Activated CD4-positive, alpha-beta T cell treated with anti-CD3 and anti-CD28 coated beads, Interleukin-2, amount 10 ng/mL, durations not matched to agents 7 days and 5 days (primary cell): Measurements from ENCODE around the gene RAD51B. TPM values are rescaled to one million over a fixed set of nuclear protein-coding genes. Genes with fewer than 3 reads are reported as not detected.

Source experiments
- CTCF ChIA-PET: fragments of 350-600 bp; sonication (Branson Sonifier 250); formaldehyde crosslinking; loops from one replicate; lab custom pipeline; 2021; ENCODE audit warnings: antibody characterized with exemption; lab: Charles Lee
- POLR2A ChIA-PET: fragments of 350-600 bp; sonication (Branson Sonifier 250); formaldehyde crosslinking; loops from one replicate; lab custom pipeline; 2021; ENCODE audit warnings: antibody characterized with exemption; lab: Charles Lee
- DNase-seq: peaks from one replicate; pipeline ENCODE4 v3.0.0-alpha.2; 2020
- H3K27ac Mint-ChIP-seq: one replicate; pipeline ENCODE4 v1.8.0; 2021; ENCODE audit warnings: mild to moderate bottlenecking, moderate library complexity, mixed read lengths
- H3K27me3 Mint-ChIP-seq: one replicate; pipeline ENCODE4 v1.8.0; 2021; ENCODE audit warnings: mixed read lengths
- H3K36me3 Mint-ChIP-seq: one replicate; pipeline ENCODE4 v1.8.0; 2021; ENCODE audit warnings: low read depth, mixed read lengths
- H3K4me1 Mint-ChIP-seq: one replicate; pipeline ENCODE4 v1.8.0; 2021; ENCODE audit warnings: mixed read lengths
- H3K4me3 Mint-ChIP-seq: one replicate; pipeline ENCODE4 v1.8.0; 2021; ENCODE audit warnings: mild to moderate bottlenecking, moderate library complexity, mixed read lengths
- H3K9me3 Mint-ChIP-seq: one replicate; pipeline ENCODE4 v1.8.0; 2021; ENCODE audit warnings: mixed read lengths
- total RNA-seq, 2 experiments: library from RNA; stranded (reverse); gene quantifications; one replicate each; pipeline ENCODE4 v1.2.3, GENCODE V29; 2021

Gene RAD51B
- total RNA-seq, 2 experiments from 2014 or later, result 20.6 to 30.3 TPM

DNA sequence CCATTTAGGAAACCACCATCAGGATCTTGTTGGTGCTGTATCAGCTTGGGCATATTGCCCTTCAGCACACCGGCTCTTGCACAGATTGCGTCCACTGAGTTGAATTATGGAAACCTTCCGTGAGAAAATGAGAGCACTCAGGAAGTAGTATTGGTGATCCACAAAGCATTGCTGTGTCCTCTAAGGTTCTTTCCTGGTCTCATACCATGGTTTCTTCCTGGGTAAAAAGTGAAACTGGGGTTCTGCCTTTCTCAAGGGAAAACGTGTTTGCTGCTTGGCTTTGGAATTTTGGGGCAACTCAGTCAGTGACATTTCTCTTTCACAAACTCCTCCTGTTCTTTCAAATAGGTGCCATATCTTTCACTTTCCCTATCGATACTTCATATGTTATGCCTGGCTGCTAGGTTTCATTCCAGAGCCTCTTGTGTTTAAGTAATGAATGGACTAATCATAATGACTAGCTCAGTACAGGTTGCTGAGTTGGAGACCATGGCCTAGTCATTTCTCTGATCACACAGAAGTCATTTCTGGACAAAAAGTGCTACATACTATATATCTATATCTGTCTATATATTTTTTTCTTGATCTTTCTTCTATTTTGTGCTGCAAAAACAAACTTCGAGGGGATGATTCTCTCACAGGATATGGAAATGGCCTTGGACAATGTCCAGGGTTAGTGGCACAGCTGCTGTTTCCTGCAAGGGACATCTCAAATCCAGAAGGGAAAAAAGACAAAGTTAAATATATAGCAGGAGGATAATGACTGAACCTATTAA, 549.9 kb downstream of the RAD51B start:
- peaks cover 11% of the 10 kb centered on the region for H3K9me3 Mint-ChIP-seq
- H3K36me3 Mint-ChIP-seq, result peaks cover 4% of the 10 kb centered on the region
- ChIA-PET POLR2A (interaction anchor here (0.6 kb wide), 1 partner anchor 144 kb away, joined by 3 read pairs; no protein-coding TSS in a partner anchor), CTCF (interaction anchor here (0.6 to 0.8 kb wide), 2 partner anchors 12 to 87 kb away, joined by 3 read pairs; no protein-coding TSS in a partner anchor)
- peak overlapping the region; percentile 65 for H3K27ac Mint-ChIP-seq
- no peaks in the 10 kb centered on the region for H3K27me3 Mint-ChIP-seq
- peaks cover 24% of the 10 kb centered on the region for H3K4me1 Mint-ChIP-seq
- no peak for DNase-seq
- peak overlapping the region; percentile 4 for H3K4me3 Mint-ChIP-seq

GRCh38 chr14:68370057-68370360, 550.4 kb downstream of the RAD51B start:
- DNase-seq, result no peak
- Mint-ChIP-seq H3K27me3 (no peaks in the 10 kb centered on the region), H3K36me3 (peaks cover 4% of the 10 kb centered on the region), H3K27ac (no peak overlapping the region), H3K9me3 (peaks cover 11% of the 10 kb centered on the region), H3K4me1 (peaks cover 26% of the 10 kb centered on the region), H3K4me3 (no peak overlapping the region)
- POLR2A ChIA-PET, result no interaction called here
- CTCF ChIA-PET, result interaction anchor here (0.8 kb wide), 1 partner anchor 11 kb away, joined by 3 read pairs; no protein-coding TSS in a partner anchor

DNA sequence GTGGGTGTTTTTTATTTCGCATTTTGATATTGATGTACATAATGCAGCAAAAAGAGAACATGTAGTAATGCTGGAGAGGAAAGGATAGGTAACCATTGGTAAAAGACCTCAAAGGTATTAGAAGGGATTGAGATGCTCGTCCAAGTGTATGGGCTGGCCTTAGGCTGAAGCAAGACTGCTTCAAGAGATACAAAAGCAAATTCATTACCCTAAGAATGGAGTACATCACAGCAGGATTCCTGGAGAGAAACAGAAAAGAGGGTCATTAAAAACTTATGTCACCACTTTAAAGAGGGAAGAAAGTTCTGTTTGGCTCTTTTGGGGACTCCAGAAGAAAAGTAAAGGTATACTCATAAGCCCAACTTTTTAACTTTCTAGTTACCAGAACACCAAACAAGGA, 552.8 kb downstream of the RAD51B start:
- Mint-ChIP-seq H3K4me1 (peaks cover 43% of the 10 kb centered on the region), H3K36me3 (peaks cover 6% of the 10 kb centered on the region), H3K4me3 (no peak overlapping the region), H3K27ac (no peak overlapping the region), H3K27me3 (no peaks in the 10 kb centered on the region), H3K9me3 (peaks cover 11% of the 10 kb centered on the region)
- no peak for DNase-seq
- ChIA-PET CTCF (interaction anchor here (1.0 kb wide), 1 partner anchor 417 kb away, joined by 4 read pairs; no protein-coding TSS in a partner anchor), POLR2A (no interaction called here)

GRCh38 chr14:68373124-68373646, 553.6 kb downstream of the RAD51B start:
- H3K27ac Mint-ChIP-seq, result no peak overlapping the region
- DNase-seq, result no peak
- H3K36me3 Mint-ChIP-seq, result peaks cover 7% of the 10 kb centered on the region
- POLR2A ChIA-PET, result no interaction called here
- CTCF ChIA-PET, result no interaction called here
- H3K9me3 Mint-ChIP-seq, result peaks cover 11% of the 10 kb centered on the region
- H3K27me3 Mint-ChIP-seq, result no peaks in the 10 kb centered on the region
- no peak overlapping the region for H3K4me3 Mint-ChIP-seq
- peaks cover 48% of the 10 kb centered on the region for H3K4me1 Mint-ChIP-seq

GRCh38 chr14:68373847-68374444, 554.4 kb downstream of the RAD51B start:
- no peak for DNase-seq
- Mint-ChIP-seq H3K4me3 (no peak overlapping the region), H3K4me1 (peaks cover 44% of the 10 kb centered on the region), H3K9me3 (peaks cover 11% of the 10 kb centered on the region), H3K27ac (no peak overlapping the region), H3K36me3 (peaks cover 7% of the 10 kb centered on the region), H3K27me3 (no peaks in the 10 kb centered on the region)
- CTCF ChIA-PET, result interaction anchor here (1.3 kb wide), 1 partner anchor 11 kb away, joined by 5 read pairs; no protein-coding TSS in a partner anchor
- POLR2A ChIA-PET, result no interaction called here

DNA sequence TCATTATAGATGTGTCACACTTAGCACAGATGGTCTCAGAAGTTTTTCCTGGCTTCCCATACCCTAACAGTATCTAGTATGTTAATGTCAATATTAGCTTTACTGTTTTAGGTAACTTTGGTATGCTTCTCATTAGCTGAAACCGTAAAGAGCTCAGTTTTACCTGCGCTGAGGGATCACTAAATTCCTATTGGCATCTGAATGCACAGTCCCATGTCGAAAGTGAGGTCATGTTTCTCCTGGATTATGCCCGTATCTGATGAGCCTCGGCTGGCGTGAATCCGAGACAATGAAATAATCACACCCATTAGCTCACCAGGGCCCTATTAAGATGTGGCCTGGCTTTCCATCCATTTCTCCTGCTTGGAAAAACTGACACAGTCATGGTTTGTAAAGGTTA, 555.1 kb downstream of the RAD51B start:
- ChIA-PET POLR2A (no interaction called here), CTCF (interaction anchor here (0.8 to 1.3 kb wide), 3 partner anchors 10 to 14 kb away, joined by 3 to 5 read pairs (median 3); no protein-coding TSS in a partner anchor)
- Mint-ChIP-seq H3K9me3 (peaks cover 11% of the 10 kb centered on the region), H3K27ac (no peak overlapping the region), H3K4me3 (no peak overlapping the region), H3K4me1 (peaks cover 41% of the 10 kb centered on the region), H3K36me3 (peaks cover 7% of the 10 kb centered on the region), H3K27me3 (no peaks in the 10 kb centered on the region)
- no peak for DNase-seq

DNA sequence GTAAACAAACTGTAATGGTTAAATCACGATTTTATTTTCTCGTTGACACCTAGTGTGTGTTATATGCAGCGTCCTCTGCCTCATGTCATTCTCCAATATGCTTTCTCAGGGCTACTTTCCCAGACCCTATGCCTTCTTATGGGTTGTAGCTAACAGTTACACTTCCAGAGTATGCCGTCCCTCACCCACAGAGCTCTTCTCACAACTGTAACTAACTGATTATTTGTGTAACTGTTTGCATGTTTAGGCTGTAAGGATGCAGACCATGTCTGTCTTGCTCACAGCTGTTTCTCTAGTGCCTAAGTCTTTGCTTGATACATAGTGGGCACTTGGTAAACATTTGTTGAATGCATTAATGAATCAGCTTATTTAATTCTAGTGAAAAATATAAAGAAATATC, 555.8 kb downstream of the RAD51B start:
- no peak for DNase-seq
- Mint-ChIP-seq H3K27me3 (no peaks in the 10 kb centered on the region), H3K9me3 (peaks cover 7% of the 10 kb centered on the region), H3K4me3 (no peak overlapping the region), H3K27ac (no peak overlapping the region), H3K4me1 (peaks cover 45% of the 10 kb centered on the region), H3K36me3 (peaks cover 5% of the 10 kb centered on the region)
- ChIA-PET CTCF (interaction anchor here (0.8 to 1.1 kb wide), 4 partner anchors 13 to 26 kb away, joined by 3 to 4 read pairs (median 3); no protein-coding TSS in a partner anchor), POLR2A (no interaction called here)

DNA sequence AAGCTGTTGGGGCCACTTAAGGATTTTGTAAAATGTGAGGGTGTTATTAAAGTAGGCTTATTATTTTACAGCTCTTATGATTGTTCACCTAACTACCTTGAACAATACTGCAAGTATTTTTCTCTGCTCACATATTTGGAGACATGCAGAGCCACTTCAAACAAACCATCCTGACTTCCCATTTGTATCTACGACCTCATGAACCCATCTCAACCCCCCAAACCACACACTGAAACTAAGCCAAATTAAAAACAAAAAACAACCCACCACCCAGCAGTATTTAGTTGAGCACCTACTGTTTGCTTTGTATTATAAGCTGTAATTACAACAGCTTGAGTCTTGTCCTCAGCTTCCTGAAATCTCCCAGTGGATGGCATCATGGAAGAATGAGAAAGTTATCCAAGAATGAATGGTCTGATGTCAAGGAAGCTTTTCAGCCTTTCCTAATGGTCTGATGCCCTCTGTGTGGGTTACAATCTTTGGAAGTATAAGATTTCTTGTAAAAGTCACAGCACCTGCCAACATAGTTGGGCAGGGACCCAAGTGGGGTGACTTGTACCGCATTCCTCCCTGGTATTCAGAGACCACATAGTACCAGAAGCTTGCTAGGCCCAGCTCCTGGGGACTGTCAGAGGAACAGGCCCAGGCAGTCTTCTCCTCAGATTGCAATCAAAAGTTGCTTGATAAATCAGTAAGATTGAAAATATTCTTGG, 556.6 kb downstream of the RAD51B start:
- Mint-ChIP-seq H3K4me3 (no peak overlapping the region), H3K4me1 (peaks cover 45% of the 10 kb centered on the region), H3K9me3 (peaks cover 6% of the 10 kb centered on the region), H3K27ac (no peak overlapping the region), H3K36me3 (peaks cover 5% of the 10 kb centered on the region), H3K27me3 (no peaks in the 10 kb centered on the region)
- POLR2A ChIA-PET, result no interaction called here
- CTCF ChIA-PET, result interaction anchor here (0.9 to 1.3 kb wide), 3 partner anchors 16 to 92 kb away, joined by 3 to 4 read pairs (median 3); no protein-coding TSS in a partner anchor
- no peak for DNase-seq

DNA sequence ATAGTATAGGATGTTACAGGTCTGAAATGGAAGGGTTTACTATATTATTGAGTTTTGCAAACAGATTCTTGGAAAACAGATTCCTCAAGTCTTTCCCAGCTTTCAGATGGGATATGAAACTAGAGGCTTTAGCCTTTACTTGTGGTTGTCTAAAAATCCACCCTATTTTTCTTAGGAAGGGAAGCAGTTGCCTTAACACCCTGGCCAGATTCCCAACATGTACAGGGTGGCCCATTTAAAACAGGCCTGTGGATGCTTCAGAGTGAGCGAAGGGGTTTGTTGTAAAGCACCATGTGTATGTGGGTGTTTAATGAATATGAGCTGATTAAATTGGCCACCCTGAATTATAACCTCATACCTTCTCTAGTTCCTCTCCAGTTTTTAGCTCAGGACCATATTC, 557.4 kb downstream of the RAD51B start:
- Mint-ChIP-seq H3K4me1 (peaks cover 45% of the 10 kb centered on the region), H3K9me3 (peaks cover 6% of the 10 kb centered on the region), H3K27me3 (no peaks in the 10 kb centered on the region), H3K27ac (no peak overlapping the region), H3K4me3 (no peak overlapping the region), H3K36me3 (peaks cover 3% of the 10 kb centered on the region)
- no peak for DNase-seq
- ChIA-PET POLR2A (no interaction called here), CTCF (interaction anchor here (1.2 to 1.3 kb wide), 2 partner anchors 28 to 91 kb away, joined by 3 read pairs; no protein-coding TSS in a partner anchor)

- no peaks in the 10 kb centered on the region for H3K27me3 Mint-ChIP-seq
- peaks cover 2% of the 10 kb centered on the region for H3K9me3 Mint-ChIP-seq
- CTCF ChIA-PET, result interaction anchor here (1.2 kb wide), 1 partner anchor 27 kb away, joined by 3 read pairs; no protein-coding TSS in a partner anchor
- peaks cover 3% of the 10 kb centered on the region for H3K36me3 Mint-ChIP-seq
- H3K4me1 Mint-ChIP-seq, result peaks cover 45% of the 10 kb centered on the region
- no peak overlapping the region for H3K27ac Mint-ChIP-seq
- DNase-seq, result no peak
- POLR2A ChIA-PET, result no interaction called here
- no peak overlapping the region for H3K4me3 Mint-ChIP-seq
These were observed 557.9 kb downstream of the RAD51B start for GRCh38 chr14:68377459-68377858.

DNA sequence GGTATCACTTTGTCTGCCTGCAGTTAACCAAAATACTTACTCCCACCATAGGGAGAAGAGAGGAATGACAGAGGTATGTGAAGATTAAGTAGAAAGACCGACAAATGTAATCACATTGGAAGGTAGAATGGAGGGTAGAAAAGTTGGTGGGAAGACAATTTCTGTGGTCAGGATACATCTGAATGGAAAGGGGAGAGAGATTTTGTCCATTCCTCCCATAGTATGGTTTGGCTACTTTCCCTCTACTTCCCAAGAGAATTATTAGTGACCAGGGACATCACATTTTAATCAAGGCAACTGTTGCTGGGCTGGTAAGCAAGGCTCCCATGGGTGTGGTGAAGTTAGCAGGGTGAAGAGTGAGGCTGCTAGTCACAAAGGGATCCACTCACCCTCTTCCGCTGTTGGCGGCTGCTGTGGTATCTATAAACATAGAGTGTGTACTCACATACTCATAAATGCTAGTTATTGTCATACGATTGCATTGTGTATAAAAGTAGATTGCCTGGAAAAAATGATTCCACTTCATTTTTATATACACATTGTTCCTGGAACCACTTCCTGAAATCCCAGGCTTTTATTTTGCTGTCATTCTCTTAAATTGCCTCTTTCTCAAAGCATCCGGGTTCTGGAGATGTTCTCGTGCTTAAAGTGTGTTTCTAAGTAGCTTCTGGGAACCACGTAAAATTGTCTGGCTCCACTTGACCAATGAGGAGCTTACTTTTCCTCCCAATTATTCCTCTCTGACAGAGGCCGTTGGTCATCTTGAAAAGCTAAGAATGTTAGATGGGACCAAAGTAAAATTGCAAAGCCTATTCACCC, 560.1 kb downstream of the RAD51B start:
- no peak overlapping the region for H3K4me3 Mint-ChIP-seq
- peaks cover 43% of the 10 kb centered on the region for H3K4me1 Mint-ChIP-seq
- H3K27me3 Mint-ChIP-seq, result no peaks in the 10 kb centered on the region
- POLR2A ChIA-PET, result no interaction called here
- DNase-seq, result peak; percentile 34
- H3K27ac Mint-ChIP-seq, result peak overlapping the region; percentile 54
- peaks cover 3% of the 10 kb centered on the region for H3K36me3 Mint-ChIP-seq
- CTCF ChIA-PET, result interaction anchor here (1.1 kb wide), 1 partner anchor 46 kb away, joined by 3 read pairs; no protein-coding TSS in a partner anchor
- H3K9me3 Mint-ChIP-seq, result no peaks in the 10 kb centered on the region
